ENCODE data around the gene BBS2. TPM values are rescaled to one million over a fixed set of nuclear protein-coding genes. Genes with fewer than 3 reads are reported as not detected.

Gene BBS2
- total and polyA plus RNA-seq, 2 of the 13 experiments (the other 11 are each of a cell fraction or from before 2014, with no cell fraction given), result 59.7 to 68.3 TPM

GRCh38 chr16:56542039-56542438 lies 22.2 kb upstream of the BBS2 start (continued):
- TF ChIP-seq ZBTB10 (CRISPR knock-in tag; IDR thresholded peaks at IDR 0.05; ENCODE audit: borderline replicate concordance) (no peak), DMAP1 (CRISPR knock-in tag; IDR thresholded peaks at IDR 0.05) (no peak), ZNF282 (IDR thresholded peaks at IDR 0.05; ENCODE audit: partially characterized antibody) (no peak), CREBL2 (CRISPR knock-in tag; IDR thresholded peaks at IDR 0.05; ENCODE audit: borderline replicate concordance) (no peak), ZNF468 (CRISPR knock-in tag; IDR thresholded peaks at IDR 0.05) (no peak), HOXD1 (CRISPR knock-in tag; IDR thresholded peaks at IDR 0.05) (peak; percentile 96; the same call in 1 of the 2 replicates), ZNF878 (CRISPR knock-in tag; IDR thresholded peaks at IDR 0.05) (0 out of 2 replicates have a peak, but pooled peaks have one; percentile 25), RARG (CRISPR knock-in tag; IDR thresholded peaks at IDR 0.05; ENCODE audit: low read depth) (no peak), ZNF713 (CRISPR knock-in tag; IDR thresholded peaks at IDR 0.05) (no peak), ZNF280D (CRISPR knock-in tag; IDR thresholded peaks at IDR 0.05) (no peak), MIXL1 (CRISPR knock-in tag; IDR thresholded peaks at IDR 0.05) (peak; percentile 36; the same call in 1 of the 2 replicates), DBP (CRISPR knock-in tag; IDR thresholded peaks at IDR 0.05; ENCODE audit: not compliant biosample characterization) (no peak), ZBTB7B (CRISPR knock-in tag; IDR thresholded peaks at IDR 0.05) (no peak), HOXA5 (CRISPR knock-in tag; IDR thresholded peaks at IDR 0.05) (peak; percentile 91), ZNF558 (CRISPR knock-in tag; IDR thresholded peaks at IDR 0.05; ENCODE audit: borderline replicate concordance) (no peak), ZNF646 (CRISPR knock-in tag; IDR thresholded peaks at IDR 0.05) (no peak), MLLT10 (CRISPR knock-in tag; IDR thresholded peaks at IDR 0.05) (no peak), ZNF24 (IDR thresholded peaks at IDR 0.05) (no peak)

Data from HepG2 (cell line).